ENCODE results near the gene KSR1. TPM values are rescaled to one million over a fixed set of nuclear protein-coding genes. Genes with fewer than 3 reads are reported as not detected.

Gene KSR1
- total RNA-seq, 1 donor, result 6.5 TPM

DNA sequence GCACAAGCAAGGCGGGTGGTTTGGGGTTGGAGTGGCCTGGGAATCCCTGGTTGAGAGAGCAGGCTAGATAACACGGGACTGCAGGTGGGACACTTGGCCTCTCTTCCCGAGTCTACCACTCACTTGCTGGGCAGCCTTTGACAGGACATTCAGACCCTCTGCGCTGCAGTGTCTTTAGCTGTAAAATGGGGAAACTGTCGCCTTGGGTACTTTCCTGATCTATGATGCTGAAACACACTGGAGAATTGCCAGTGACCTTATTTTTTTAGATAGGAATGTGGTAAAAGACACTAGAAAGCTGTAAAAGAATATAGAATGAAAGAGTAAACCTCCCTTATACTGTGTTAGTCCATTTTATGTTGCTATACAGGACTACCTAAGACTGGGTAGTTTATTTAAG is 30.5 kb downstream of the KSR1 start:
- H2AFZ ChIP-seq (ENCODE audit: low read length), result no peak overlapping the region
- no peaks in the 10 kb centered on the region for H3K36me3 ChIP-seq (ENCODE audit: insufficient read depth, low read length)
- no peaks in the 10 kb centered on the region for H3K4me1 ChIP-seq (ENCODE audit: insufficient read depth, low read length)
- no peak overlapping the region for H3K4me3 ChIP-seq (ENCODE audit: insufficient read depth, low read length)
- no peaks in the 10 kb centered on the region for H3K9me3 ChIP-seq (ENCODE audit: low read depth, low read length)
- H3K4me2 ChIP-seq (ENCODE audit: insufficient read depth, low read length), result no peak overlapping the region
- H3K27ac ChIP-seq (ENCODE audit: low read depth, low read length), result no peak overlapping the region
- TF ChIP-seq CTCF (IDR thresholded peaks at IDR 0.05; ENCODE audit: extremely low read depth, low read depth, low read length), result no peak
- H3K27me3 ChIP-seq (ENCODE audit: insufficient read depth, low read length), result peaks cover 3% of the 10 kb centered on the region
- H3K79me2 ChIP-seq (ENCODE audit: insufficient read depth, low read length), result no peaks in the 10 kb centered on the region
- H4K20me1 ChIP-seq (ENCODE audit: insufficient read depth, low read length), result peaks cover 4% of the 10 kb centered on the region
- DNase-seq (ENCODE audit: insufficient read length, low spot score, missing footprints), result no peak

DNA sequence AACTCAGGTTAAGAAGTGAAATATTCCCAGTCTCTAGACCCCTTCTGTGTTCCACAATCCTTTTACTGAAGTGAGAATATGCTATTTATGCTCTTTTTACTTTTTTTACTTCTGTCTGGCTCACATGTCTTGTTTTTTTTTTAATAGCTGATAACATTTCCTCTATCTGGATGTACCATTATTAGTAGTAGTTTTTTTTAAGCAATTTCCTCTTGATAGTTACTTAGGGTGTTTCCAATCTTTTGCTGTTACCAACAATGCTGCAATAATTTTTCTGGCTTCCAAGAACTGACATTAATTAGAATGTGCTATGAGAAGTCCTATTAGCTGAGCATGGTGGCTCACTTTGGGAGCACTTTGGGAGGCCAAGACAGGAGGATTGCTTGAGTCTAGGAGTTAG is 32.0 kb downstream of the KSR1 start:
- no peaks in the 10 kb centered on the region for H3K36me3 ChIP-seq (ENCODE audit: insufficient read depth, low read length)
- H3K4me1 ChIP-seq (ENCODE audit: insufficient read depth, low read length), result no peaks in the 10 kb centered on the region
- H3K27me3 ChIP-seq (ENCODE audit: insufficient read depth, low read length), result peaks cover 3% of the 10 kb centered on the region
- H4K20me1 ChIP-seq (ENCODE audit: insufficient read depth, low read length), result peaks cover 4% of the 10 kb centered on the region
- no peak overlapping the region for H3K4me2 ChIP-seq (ENCODE audit: insufficient read depth, low read length)
- no peak for TF ChIP-seq CTCF (IDR thresholded peaks at IDR 0.05; ENCODE audit: extremely low read depth, low read depth, low read length)
- no peak overlapping the region for H3K4me3 ChIP-seq (ENCODE audit: insufficient read depth, low read length)
- no peak overlapping the region for H2AFZ ChIP-seq (ENCODE audit: low read length)
- no peak overlapping the region for H3K27ac ChIP-seq (ENCODE audit: low read depth, low read length)
- H3K9me3 ChIP-seq (ENCODE audit: low read depth, low read length), result no peaks in the 10 kb centered on the region
- no peak for DNase-seq (ENCODE audit: insufficient read length, low spot score, missing footprints)
- no peaks in the 10 kb centered on the region for H3K79me2 ChIP-seq (ENCODE audit: insufficient read depth, low read length)

- Histone ChIP-seq H3K4me2 (ENCODE audit: insufficient read depth, low read length) (no peak overlapping the region), H3K27ac (ENCODE audit: low read depth, low read length) (no peak overlapping the region), H3K27me3 (ENCODE audit: insufficient read depth, low read length) (peaks cover 3% of the 10 kb centered on the region), H2AFZ (ENCODE audit: low read length) (no peak overlapping the region), H4K20me1 (ENCODE audit: insufficient read depth, low read length) (peaks cover 4% of the 10 kb centered on the region), H3K79me2 (ENCODE audit: insufficient read depth, low read length) (no peaks in the 10 kb centered on the region), H3K4me3 (ENCODE audit: insufficient read depth, low read length) (no peak overlapping the region), H3K36me3 (ENCODE audit: insufficient read depth, low read length) (no peaks in the 10 kb centered on the region), H3K4me1 (ENCODE audit: insufficient read depth, low read length) (peaks cover under 1% of the 10 kb centered on the region), H3K9me3 (ENCODE audit: low read depth, low read length) (no peaks in the 10 kb centered on the region)
- DNase-seq (ENCODE audit: insufficient read length, low spot score, missing footprints), result no peak
- no peak for TF ChIP-seq CTCF (IDR thresholded peaks at IDR 0.05; ENCODE audit: extremely low read depth, low read depth, low read length)
Observed at GRCh38 chr17:27489045-27489715, 32.9 kb downstream of the KSR1 start.

- no peak overlapping the region for H3K4me2 ChIP-seq (ENCODE audit: insufficient read depth, low read length)
Observed at GRCh38 chr17:27490391-27490790, 34.1 kb downstream of the KSR1 start.

More at GRCh38 chr17:27490391-27490790, 34.1 kb downstream of the KSR1 start:
- TF ChIP-seq CTCF (IDR thresholded peaks at IDR 0.05; ENCODE audit: extremely low read depth, low read depth, low read length), result no peak
- Histone ChIP-seq H3K27ac (ENCODE audit: low read depth, low read length) (no peak overlapping the region), H3K4me3 (ENCODE audit: insufficient read depth, low read length) (no peak overlapping the region), H3K79me2 (ENCODE audit: insufficient read depth, low read length) (no peaks in the 10 kb centered on the region), H2AFZ (ENCODE audit: low read length) (no peak overlapping the region), H3K36me3 (ENCODE audit: insufficient read depth, low read length) (no peaks in the 10 kb centered on the region), H3K4me1 (ENCODE audit: insufficient read depth, low read length) (peaks cover 3% of the 10 kb centered on the region), H4K20me1 (ENCODE audit: insufficient read depth, low read length) (peaks cover 4% of the 10 kb centered on the region), H3K27me3 (ENCODE audit: insufficient read depth, low read length) (peaks cover 3% of the 10 kb centered on the region), H3K9me3 (ENCODE audit: low read depth, low read length) (no peaks in the 10 kb centered on the region)
- DNase-seq (ENCODE audit: insufficient read length, low spot score, missing footprints), result no peak

Data from osteoblast (primary cell).